Parathyroid adenoma (tissue), 2 donors: ENCODE data around the gene STRIT1.

Experiments
- H2AFZ ChIP-seq: fragments of 300-600 bp; sonication (generic); one replicate; pipeline ENCODE4 v1.7.0; 2017; ENCODE audit warnings: antibody characterized with exemption, mild to moderate bottlenecking
- H3K27ac ChIP-seq: fragments of 300-600 bp; sonication (generic); one replicate; pipeline ENCODE4 v1.7.0; 2017
- H3K27me3 ChIP-seq: fragments of 300-600 bp; sonication (generic); one replicate; pipeline ENCODE4 v1.7.0; 2017; ENCODE audit warnings: low read length; ENCODE audit not compliant: control insufficient read depth, insufficient read depth
- H3K36me3 ChIP-seq: fragments of 300-600 bp; sonication (generic); one replicate; pipeline ENCODE4 v1.7.0; 2017; ENCODE audit warnings: low read length; ENCODE audit not compliant: control insufficient read depth, insufficient read depth
- H3K4me1 ChIP-seq: fragments of 300-600 bp; sonication (generic); one replicate; pipeline ENCODE4 v1.7.0; 2017; ENCODE audit warnings: control low read depth
- H3K4me2 ChIP-seq: fragments of 300-600 bp; sonication (generic); one replicate; pipeline ENCODE4 v1.7.0; 2017; ENCODE audit warnings: low read length
- H3K4me3 ChIP-seq: fragments of 300-600 bp; sonication (generic); one replicate; pipeline ENCODE4 v1.7.0; 2017; ENCODE audit warnings: low read depth, low read length
- H3K79me2 ChIP-seq: fragments of 300-600 bp; sonication (generic); one replicate; pipeline ENCODE4 v1.7.0; 2017; ENCODE audit warnings: control low read depth
- H3K9ac ChIP-seq: fragments of 300-600 bp; sonication (generic); one replicate; pipeline ENCODE4 v1.7.0; 2017; ENCODE audit warnings: mild to moderate bottlenecking
- H3K9me3 ChIP-seq: fragments of 300-600 bp; sonication (generic); one replicate; pipeline ENCODE4 v1.7.0; 2017; ENCODE audit warnings: low read length; ENCODE audit not compliant: control insufficient read depth
- TF ChIP-seq, protein P1 (sequence below): fragments of 300-600 bp; sonication (generic); IDR thresholded peaks from one replicate; pipeline ENCODE4 v1.7.0; 2017; ENCODE audit warnings: antibody characterized with exemption, mild to moderate bottlenecking
- donor health status: primary hyperparathyroidism.

Gene STRIT1

DNA sequence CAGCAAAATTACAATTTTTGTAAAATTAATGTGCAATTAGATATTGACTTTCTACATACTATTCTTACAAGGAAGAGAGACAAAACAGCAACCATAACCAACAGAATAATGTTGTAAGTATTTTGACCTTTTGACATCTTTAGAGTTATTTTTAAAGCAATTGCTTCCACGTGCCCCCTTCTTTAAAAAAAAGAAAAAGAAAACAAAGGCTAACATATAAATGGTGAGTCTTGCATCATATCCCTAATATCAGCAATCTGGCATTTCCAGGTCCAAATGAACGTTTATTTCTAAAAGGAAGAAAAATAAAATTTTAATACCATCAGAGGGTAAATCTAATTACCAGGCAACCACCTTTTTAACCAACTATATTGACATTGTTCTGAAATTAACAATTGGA is 19.3 kb upstream of the STRIT1 start:
- Histone ChIP-seq H3K79me2 (no peaks in the 10 kb centered on the region), H3K4me2 (no peak overlapping the region)
- TF ChIP-seq, protein P1, sequence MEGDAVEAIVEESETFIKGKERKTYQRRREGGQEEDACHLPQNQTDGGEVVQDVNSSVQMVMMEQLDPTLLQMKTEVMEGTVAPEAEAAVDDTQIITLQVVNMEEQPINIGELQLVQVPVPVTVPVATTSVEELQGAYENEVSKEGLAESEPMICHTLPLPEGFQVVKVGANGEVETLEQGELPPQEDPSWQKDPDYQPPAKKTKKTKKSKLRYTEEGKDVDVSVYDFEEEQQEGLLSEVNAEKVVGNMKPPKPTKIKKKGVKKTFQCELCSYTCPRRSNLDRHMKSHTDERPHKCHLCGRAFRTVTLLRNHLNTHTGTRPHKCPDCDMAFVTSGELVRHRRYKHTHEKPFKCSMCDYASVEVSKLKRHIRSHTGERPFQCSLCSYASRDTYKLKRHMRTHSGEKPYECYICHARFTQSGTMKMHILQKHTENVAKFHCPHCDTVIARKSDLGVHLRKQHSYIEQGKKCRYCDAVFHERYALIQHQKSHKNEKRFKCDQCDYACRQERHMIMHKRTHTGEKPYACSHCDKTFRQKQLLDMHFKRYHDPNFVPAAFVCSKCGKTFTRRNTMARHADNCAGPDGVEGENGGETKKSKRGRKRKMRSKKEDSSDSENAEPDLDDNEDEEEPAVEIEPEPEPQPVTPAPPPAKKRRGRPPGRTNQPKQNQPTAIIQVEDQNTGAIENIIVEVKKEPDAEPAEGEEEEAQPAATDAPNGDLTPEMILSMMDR = no peak

DNA sequence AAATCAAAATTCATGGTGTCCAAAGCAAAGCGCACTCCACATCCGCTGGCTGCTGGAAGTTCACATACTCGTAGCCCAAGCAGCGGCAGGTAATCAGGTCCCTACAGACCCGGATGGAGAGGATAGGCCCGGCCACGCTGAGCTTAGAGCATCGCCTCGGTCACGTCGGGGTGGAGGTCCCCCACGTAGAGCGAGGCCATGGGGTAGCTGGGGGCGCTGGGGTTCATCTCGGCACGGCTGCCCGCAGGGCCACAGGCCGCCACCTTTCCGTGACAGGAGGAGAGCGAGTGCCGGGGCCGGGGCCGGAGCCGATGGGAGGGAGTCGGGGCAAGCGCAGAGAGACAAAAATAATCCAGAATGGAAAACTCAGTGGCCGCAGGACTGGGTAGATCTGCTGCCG is 16.1 kb upstream of the STRIT1 start:
- H3K9me3 ChIP-seq = no peaks in the 10 kb centered on the region
- no peak overlapping the region for H3K4me3 ChIP-seq
- H3K79me2 ChIP-seq = no peaks in the 10 kb centered on the region
- no peak overlapping the region for H2AFZ ChIP-seq
- no peaks in the 10 kb centered on the region for H3K27me3 ChIP-seq
- no peak overlapping the region for H3K9ac ChIP-seq
- H3K4me2 ChIP-seq = no peak overlapping the region
- H3K4me1 ChIP-seq = no peaks in the 10 kb centered on the region
- no peaks in the 10 kb centered on the region for H3K36me3 ChIP-seq
- H3K27ac ChIP-seq = no peak overlapping the region
- TF ChIP-seq, protein P1 = no peak

More for the DNA sequence above, 19.3 kb upstream of the STRIT1 start:
- Histone ChIP-seq H3K9me3 (no peaks in the 10 kb centered on the region), H3K27me3 (no peaks in the 10 kb centered on the region), H3K27ac (no peak overlapping the region), H3K4me1 (no peaks in the 10 kb centered on the region), H2AFZ (no peak overlapping the region), H3K4me3 (no peak overlapping the region), H3K36me3 (no peaks in the 10 kb centered on the region), H3K9ac (no peak overlapping the region)

DNA sequence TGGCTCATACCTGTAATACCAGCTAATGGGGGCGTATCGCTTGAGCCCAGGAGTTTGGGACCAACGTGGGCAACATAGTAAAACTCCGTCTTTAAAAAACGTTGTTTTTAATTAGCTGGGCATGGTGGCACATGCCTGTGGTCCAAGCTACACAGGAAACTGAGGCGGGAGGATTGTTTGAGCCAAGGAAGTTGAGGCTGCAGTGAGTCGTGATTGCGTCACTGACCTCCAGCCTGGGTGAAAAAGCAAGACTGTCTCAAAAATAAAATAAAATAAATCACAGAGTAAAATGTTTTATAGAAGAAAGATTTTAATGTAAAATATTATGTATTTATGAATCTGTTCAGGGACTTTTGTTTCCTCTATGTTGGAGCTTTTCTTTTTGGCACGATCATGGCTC is 15.3 kb upstream of the STRIT1 start:
- H3K27me3 ChIP-seq = no peaks in the 10 kb centered on the region
- no peak overlapping the region for H2AFZ ChIP-seq
- TF ChIP-seq, protein P1 = no peak
- H3K9ac ChIP-seq = no peak overlapping the region
- H3K4me3 ChIP-seq = no peak overlapping the region
- H3K79me2 ChIP-seq = no peaks in the 10 kb centered on the region
- H3K4me1 ChIP-seq = no peaks in the 10 kb centered on the region
- no peaks in the 10 kb centered on the region for H3K9me3 ChIP-seq
- H3K4me2 ChIP-seq = no peak overlapping the region
- no peak overlapping the region for H3K27ac ChIP-seq
- H3K36me3 ChIP-seq = no peaks in the 10 kb centered on the region

DNA sequence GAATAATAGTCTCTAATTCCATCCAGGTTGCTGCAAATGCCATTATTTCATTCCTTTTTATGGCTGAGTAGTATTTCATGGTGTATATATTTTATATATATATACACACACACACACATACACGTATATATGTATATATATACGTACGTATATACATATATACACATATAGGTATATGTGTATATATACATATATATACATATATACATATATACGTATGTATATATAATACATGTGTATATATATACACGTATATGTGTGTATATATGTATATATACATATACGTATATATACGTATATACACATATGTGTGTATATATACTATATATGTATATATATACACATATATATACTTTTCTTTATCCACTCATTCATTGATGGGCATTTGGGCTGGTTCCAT is 13.7 kb upstream of the STRIT1 start:
- no peak overlapping the region for H3K27ac ChIP-seq
- no peaks in the 10 kb centered on the region for H3K9me3 ChIP-seq
- H3K9ac ChIP-seq = no peak overlapping the region
- H3K79me2 ChIP-seq = no peaks in the 10 kb centered on the region
- no peaks in the 10 kb centered on the region for H3K4me1 ChIP-seq
- no peaks in the 10 kb centered on the region for H3K27me3 ChIP-seq
- no peaks in the 10 kb centered on the region for H3K36me3 ChIP-seq
- H3K4me3 ChIP-seq = no peak overlapping the region
- H3K4me2 ChIP-seq = no peak overlapping the region
- TF ChIP-seq, protein P1 = no peak
- H2AFZ ChIP-seq = no peak overlapping the region

DNA sequence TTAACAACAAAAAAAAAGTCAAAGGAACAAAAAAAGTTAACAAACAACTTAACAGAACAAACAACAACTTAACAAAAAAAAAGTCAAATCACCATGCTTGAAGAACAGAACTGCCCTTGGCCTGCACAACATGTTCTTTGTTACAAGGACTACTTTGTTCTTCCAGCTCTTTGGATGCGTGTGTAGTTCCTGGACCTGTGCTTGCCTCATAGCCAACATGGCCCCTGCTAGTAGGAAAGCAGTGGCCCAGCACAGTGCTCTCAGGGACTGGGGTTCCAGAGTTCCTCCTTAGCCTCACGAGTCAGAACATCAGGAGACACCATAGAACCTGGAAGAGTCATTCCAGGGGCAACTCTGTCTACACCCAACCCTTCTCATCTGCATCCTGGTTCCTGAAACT is 10.9 kb upstream of the STRIT1 start:
- Histone ChIP-seq H3K36me3 (no peaks in the 10 kb centered on the region), H3K9me3 (no peaks in the 10 kb centered on the region), H3K4me2 (no peak overlapping the region), H3K4me1 (no peaks in the 10 kb centered on the region), H3K4me3 (no peak overlapping the region), H3K27me3 (no peaks in the 10 kb centered on the region), H2AFZ (no peak overlapping the region), H3K79me2 (no peaks in the 10 kb centered on the region), H3K27ac (no peak overlapping the region), H3K9ac (no peak overlapping the region)
- TF ChIP-seq, protein P1 = no peak
